ENCODE data around the gene DNM3. TPM values are rescaled to one million over a fixed set of nuclear protein-coding genes. Genes with fewer than 3 reads are reported as not detected.

Gene DNM3
- total RNA-seq, 1 donor, result 0.72 TPM

DNA sequence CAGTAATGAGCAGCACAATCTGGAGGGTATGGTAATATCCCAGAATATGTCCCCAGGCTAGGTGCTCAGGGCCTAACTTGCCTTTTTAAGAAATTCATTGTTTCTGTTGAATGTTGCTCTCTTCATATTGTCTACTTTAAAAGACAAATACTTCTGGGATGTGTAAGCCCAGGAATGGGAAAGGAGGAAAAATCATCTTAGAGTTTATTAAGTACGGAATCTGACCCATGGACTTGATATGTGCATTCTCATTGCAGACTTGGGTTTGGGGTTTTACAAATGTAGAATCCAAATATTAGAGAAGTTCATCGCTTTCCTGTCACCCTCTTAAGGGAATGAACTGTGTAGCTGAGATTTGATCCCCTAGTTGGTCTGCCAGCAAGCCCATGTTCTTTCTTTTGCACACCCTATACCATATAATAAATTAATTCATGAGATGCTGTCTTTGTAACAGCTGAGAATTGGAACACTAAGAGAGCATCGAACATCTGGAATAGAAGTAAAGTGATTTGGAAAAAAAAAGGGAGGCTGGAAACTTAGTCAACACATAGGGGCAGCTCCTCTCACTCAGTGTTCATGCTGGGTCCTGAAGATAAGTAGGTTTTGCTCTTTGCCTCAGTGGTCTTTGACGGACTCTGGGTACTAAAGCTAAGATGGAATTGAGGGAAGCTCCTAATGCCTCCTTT is 343.4 kb downstream of the DNM3 start:
- no peak overlapping the region for H3K4me2 ChIP-seq (ENCODE audit: insufficient read depth, low read length)
- TF ChIP-seq, protein P1, sequence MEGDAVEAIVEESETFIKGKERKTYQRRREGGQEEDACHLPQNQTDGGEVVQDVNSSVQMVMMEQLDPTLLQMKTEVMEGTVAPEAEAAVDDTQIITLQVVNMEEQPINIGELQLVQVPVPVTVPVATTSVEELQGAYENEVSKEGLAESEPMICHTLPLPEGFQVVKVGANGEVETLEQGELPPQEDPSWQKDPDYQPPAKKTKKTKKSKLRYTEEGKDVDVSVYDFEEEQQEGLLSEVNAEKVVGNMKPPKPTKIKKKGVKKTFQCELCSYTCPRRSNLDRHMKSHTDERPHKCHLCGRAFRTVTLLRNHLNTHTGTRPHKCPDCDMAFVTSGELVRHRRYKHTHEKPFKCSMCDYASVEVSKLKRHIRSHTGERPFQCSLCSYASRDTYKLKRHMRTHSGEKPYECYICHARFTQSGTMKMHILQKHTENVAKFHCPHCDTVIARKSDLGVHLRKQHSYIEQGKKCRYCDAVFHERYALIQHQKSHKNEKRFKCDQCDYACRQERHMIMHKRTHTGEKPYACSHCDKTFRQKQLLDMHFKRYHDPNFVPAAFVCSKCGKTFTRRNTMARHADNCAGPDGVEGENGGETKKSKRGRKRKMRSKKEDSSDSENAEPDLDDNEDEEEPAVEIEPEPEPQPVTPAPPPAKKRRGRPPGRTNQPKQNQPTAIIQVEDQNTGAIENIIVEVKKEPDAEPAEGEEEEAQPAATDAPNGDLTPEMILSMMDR (IDR thresholded peaks at IDR 0.05; ENCODE audit: extremely low read depth, low read depth, low read length), result no peak
- DNase-seq (ENCODE audit: insufficient read length, low spot score, missing footprints), result no peak
- no peaks in the 10 kb centered on the region for H3K9me3 ChIP-seq (ENCODE audit: low read depth, low read length)
- no peaks in the 10 kb centered on the region for H3K36me3 ChIP-seq (ENCODE audit: insufficient read depth, low read length)
- no peak overlapping the region for H3K27ac ChIP-seq (ENCODE audit: low read depth, low read length)
- H4K20me1 ChIP-seq (ENCODE audit: insufficient read depth, low read length), result no peaks in the 10 kb centered on the region
- no peaks in the 10 kb centered on the region for H3K79me2 ChIP-seq (ENCODE audit: insufficient read depth, low read length)
- H2AFZ ChIP-seq (ENCODE audit: low read length), result peak overlapping the region; percentile 37
- H3K4me1 ChIP-seq (ENCODE audit: insufficient read depth, low read length), result peaks cover 22% of the 10 kb centered on the region
- no peaks in the 10 kb centered on the region for H3K27me3 ChIP-seq (ENCODE audit: insufficient read depth, low read length)
- no peak overlapping the region for H3K4me3 ChIP-seq (ENCODE audit: insufficient read depth, low read length)

DNA sequence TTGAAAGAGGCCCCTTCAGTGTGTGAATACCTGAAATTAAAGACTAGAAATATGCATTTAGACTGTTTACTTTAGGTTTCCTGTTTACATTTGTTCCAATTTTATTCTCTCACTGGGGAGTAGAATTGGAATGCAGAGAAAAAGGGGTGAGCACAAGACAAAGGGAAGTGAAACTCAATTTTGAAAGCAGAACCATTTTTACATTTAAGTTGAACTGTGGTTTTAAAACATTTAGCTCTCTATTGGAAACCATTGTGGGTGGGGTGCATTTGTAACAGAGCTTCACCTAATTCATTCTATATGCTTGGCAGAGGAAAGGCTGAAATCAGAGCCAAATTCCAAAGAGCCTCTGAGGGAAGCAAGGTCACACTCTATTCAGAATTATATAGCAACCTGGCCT is 343.9 kb downstream of the DNM3 start:
- H3K4me2 ChIP-seq (ENCODE audit: insufficient read depth, low read length), result no peak overlapping the region
- TF ChIP-seq, protein P1 (IDR thresholded peaks at IDR 0.05; ENCODE audit: extremely low read depth, low read depth, low read length), result no peak
- H4K20me1 ChIP-seq (ENCODE audit: insufficient read depth, low read length), result no peaks in the 10 kb centered on the region
- no peaks in the 10 kb centered on the region for H3K36me3 ChIP-seq (ENCODE audit: insufficient read depth, low read length)
- no peaks in the 10 kb centered on the region for H3K9me3 ChIP-seq (ENCODE audit: low read depth, low read length)
- no peak for DNase-seq (ENCODE audit: insufficient read length, low spot score, missing footprints)
- H3K27me3 ChIP-seq (ENCODE audit: insufficient read depth, low read length), result no peaks in the 10 kb centered on the region
- H3K4me3 ChIP-seq (ENCODE audit: insufficient read depth, low read length), result no peak overlapping the region
- no peak overlapping the region for H3K27ac ChIP-seq (ENCODE audit: low read depth, low read length)
- H3K4me1 ChIP-seq (ENCODE audit: insufficient read depth, low read length), result peaks cover 22% of the 10 kb centered on the region
- H3K79me2 ChIP-seq (ENCODE audit: insufficient read depth, low read length), result no peaks in the 10 kb centered on the region
- H2AFZ ChIP-seq (ENCODE audit: low read length), result peak overlapping the region; percentile 37

DNA sequence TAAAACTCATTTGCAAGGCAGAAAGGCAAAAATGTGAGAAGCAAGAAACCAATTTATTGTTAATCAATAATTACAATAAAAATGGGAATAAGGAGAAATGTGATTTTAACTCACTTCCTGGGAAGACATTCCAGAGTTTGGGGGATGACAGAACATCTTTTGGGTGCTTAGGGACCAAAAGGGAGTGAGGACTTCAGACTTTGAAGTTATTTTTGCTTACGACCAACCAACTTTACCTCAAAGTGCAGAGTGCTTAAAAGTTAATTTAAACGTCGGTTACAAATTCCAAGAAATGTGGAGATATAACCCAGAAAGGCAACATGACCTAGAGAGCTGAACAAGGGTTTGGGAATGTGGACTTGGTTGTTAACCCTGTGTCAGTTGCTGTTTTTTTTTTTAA is 344.7 kb downstream of the DNM3 start:
- DNase-seq (ENCODE audit: insufficient read length, low spot score, missing footprints), result no peak

DNA sequence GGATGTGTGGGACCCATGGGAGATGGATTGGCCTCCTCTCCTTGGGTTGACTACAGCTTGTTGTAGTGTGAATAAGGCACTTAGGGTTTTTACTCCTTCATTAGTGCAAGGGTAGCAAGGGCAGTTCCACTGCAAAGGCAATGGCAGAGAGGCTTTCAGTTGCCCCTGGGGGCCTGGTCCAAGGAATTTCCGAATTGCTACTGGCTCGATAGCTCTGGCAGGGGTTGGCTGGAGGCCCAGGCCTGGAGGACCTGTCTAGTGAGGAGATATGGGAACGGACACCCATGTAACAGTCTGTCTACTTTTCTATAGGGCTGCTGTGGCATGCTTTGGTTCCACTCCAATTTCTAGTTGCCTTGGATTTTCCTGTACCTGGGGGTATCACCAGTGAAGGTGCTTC is 360.3 kb downstream of the DNM3 start:
- Histone ChIP-seq H3K79me2 (ENCODE audit: insufficient read depth, low read length) (no peaks in the 10 kb centered on the region), H3K4me2 (ENCODE audit: insufficient read depth, low read length) (no peak overlapping the region), H4K20me1 (ENCODE audit: insufficient read depth, low read length) (no peaks in the 10 kb centered on the region), H3K4me3 (ENCODE audit: insufficient read depth, low read length) (no peak overlapping the region), H3K4me1 (ENCODE audit: insufficient read depth, low read length) (peaks cover 5% of the 10 kb centered on the region), H3K27ac (ENCODE audit: low read depth, low read length) (no peak overlapping the region), H3K36me3 (ENCODE audit: insufficient read depth, low read length) (no peaks in the 10 kb centered on the region), H3K9me3 (ENCODE audit: low read depth, low read length) (no peaks in the 10 kb centered on the region), H2AFZ (ENCODE audit: low read length) (no peak overlapping the region), H3K27me3 (ENCODE audit: insufficient read depth, low read length) (no peaks in the 10 kb centered on the region)
- no peak for DNase-seq (ENCODE audit: insufficient read length, low spot score, missing footprints)
- TF ChIP-seq, protein P1 (IDR thresholded peaks at IDR 0.05; ENCODE audit: extremely low read depth, low read depth, low read length), result no peak

More for the DNA sequence above, 344.7 kb downstream of the DNM3 start:
- no peak overlapping the region for H3K4me2 ChIP-seq (ENCODE audit: insufficient read depth, low read length)
- no peak overlapping the region for H3K4me3 ChIP-seq (ENCODE audit: insufficient read depth, low read length)
- no peaks in the 10 kb centered on the region for H3K27me3 ChIP-seq (ENCODE audit: insufficient read depth, low read length)
- no peak overlapping the region for H3K27ac ChIP-seq (ENCODE audit: low read depth, low read length)
- no peaks in the 10 kb centered on the region for H4K20me1 ChIP-seq (ENCODE audit: insufficient read depth, low read length)
- H3K4me1 ChIP-seq (ENCODE audit: insufficient read depth, low read length), result peaks cover 15% of the 10 kb centered on the region
- H3K79me2 ChIP-seq (ENCODE audit: insufficient read depth, low read length), result no peaks in the 10 kb centered on the region
- H3K36me3 ChIP-seq (ENCODE audit: insufficient read depth, low read length), result no peaks in the 10 kb centered on the region
- H3K9me3 ChIP-seq (ENCODE audit: low read depth, low read length), result no peaks in the 10 kb centered on the region
- no peak overlapping the region for H2AFZ ChIP-seq (ENCODE audit: low read length)
- TF ChIP-seq, protein P1 (IDR thresholded peaks at IDR 0.05; ENCODE audit: extremely low read depth, low read depth, low read length), result no peak

Data from osteoblast (primary cell).